ENCODE results near the gene PRUNE2. TPM values are rescaled to one million over a fixed set of nuclear protein-coding genes. Genes with fewer than 3 reads are reported as not detected.

PRUNE2 gene
- total RNA-seq, 6 experiments from 2014 or later: 1.4 to 3.3 (median 2.1) TPM

DNA sequence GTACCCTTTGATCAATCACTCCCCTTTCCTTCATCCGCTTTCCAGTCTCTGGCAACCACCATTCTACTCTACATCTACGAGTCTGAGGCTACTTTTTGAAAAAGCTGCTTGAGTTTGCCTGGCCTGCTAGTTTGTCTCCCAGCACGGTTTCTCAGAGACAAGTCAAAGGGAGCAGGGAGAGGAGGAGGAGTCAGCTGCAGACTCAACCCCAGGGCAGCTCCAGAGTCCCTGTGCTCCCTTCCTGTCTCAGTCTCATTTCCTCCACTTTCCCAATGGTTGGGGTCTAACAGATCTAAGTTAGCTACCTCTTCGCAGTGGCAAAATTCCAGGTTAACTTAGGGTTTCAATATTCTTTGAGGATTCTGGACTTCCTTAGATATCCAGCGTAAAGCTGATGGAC is 221.7 kb downstream of the PRUNE2 start:
- no peak overlapping the region for H3K27ac ChIP-seq
- H3K27me3 ChIP-seq: no peaks in the 10 kb centered on the region
- H3K4me3 ChIP-seq: no peak overlapping the region
- DNase-seq (no peak), ATAC-seq (peak in 2 of 4 donors; percentile 23 to 45)
- no peaks in the 10 kb centered on the region for H3K4me1 ChIP-seq
- intact Hi-C loops (cut with DNase I): no loop called here
- H3K9me3 ChIP-seq: no peaks in the 10 kb centered on the region
- WGBS (ENCODE audit: insufficient coverage, low coverage, low lambda C conversion rate, missing lambda C conversion rate): 45% methylated on average over 4 of the region's 5 CpGs
- TF ChIP-seq, protein P1, sequence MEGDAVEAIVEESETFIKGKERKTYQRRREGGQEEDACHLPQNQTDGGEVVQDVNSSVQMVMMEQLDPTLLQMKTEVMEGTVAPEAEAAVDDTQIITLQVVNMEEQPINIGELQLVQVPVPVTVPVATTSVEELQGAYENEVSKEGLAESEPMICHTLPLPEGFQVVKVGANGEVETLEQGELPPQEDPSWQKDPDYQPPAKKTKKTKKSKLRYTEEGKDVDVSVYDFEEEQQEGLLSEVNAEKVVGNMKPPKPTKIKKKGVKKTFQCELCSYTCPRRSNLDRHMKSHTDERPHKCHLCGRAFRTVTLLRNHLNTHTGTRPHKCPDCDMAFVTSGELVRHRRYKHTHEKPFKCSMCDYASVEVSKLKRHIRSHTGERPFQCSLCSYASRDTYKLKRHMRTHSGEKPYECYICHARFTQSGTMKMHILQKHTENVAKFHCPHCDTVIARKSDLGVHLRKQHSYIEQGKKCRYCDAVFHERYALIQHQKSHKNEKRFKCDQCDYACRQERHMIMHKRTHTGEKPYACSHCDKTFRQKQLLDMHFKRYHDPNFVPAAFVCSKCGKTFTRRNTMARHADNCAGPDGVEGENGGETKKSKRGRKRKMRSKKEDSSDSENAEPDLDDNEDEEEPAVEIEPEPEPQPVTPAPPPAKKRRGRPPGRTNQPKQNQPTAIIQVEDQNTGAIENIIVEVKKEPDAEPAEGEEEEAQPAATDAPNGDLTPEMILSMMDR (IDR thresholded peaks at IDR 0.05): no peak
- TF ChIP-seq POLR2A (IDR thresholded peaks at IDR 0.05): no peak
- no peaks in the 10 kb centered on the region for H3K36me3 ChIP-seq

DNA sequence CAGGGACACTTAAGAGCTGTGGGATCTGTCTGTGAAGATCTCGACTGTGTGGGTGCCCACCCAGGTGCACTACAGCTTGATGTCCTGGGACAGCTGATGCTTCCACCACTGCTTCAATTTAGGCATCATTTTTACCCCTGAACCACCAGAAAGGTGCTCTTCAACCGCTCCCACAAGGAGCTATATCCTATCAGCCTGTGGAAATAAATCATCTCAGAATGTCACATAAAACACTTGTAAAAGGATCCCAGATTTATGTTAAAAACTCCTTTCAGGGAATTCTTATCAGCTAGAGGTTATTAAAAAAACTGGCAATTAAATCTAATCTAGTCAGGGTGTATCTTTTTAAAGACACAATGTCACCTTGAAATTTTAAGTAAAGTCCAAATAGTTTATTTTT is 224.4 kb downstream of the PRUNE2 start:
- ATAC-seq: no peak
- H3K36me3 ChIP-seq: no peaks in the 10 kb centered on the region
- TF ChIP-seq, protein P1 (IDR thresholded peaks at IDR 0.05): no peak
- TF ChIP-seq POLR2A (IDR thresholded peaks at IDR 0.05): no peak
- H3K4me1 ChIP-seq: no peaks in the 10 kb centered on the region
- 69% methylated on average over 2 of the region's 2 CpGs for WGBS (ENCODE audit: insufficient coverage, low coverage, low lambda C conversion rate, missing lambda C conversion rate)
- H3K27me3 ChIP-seq: no peaks in the 10 kb centered on the region
- DNase-seq: no peak
- H3K27ac ChIP-seq: no peak overlapping the region
- intact Hi-C loops (cut with DNase I): no loop called here
- H3K9me3 ChIP-seq: no peaks in the 10 kb centered on the region
- H3K4me3 ChIP-seq: no peak overlapping the region

DNA sequence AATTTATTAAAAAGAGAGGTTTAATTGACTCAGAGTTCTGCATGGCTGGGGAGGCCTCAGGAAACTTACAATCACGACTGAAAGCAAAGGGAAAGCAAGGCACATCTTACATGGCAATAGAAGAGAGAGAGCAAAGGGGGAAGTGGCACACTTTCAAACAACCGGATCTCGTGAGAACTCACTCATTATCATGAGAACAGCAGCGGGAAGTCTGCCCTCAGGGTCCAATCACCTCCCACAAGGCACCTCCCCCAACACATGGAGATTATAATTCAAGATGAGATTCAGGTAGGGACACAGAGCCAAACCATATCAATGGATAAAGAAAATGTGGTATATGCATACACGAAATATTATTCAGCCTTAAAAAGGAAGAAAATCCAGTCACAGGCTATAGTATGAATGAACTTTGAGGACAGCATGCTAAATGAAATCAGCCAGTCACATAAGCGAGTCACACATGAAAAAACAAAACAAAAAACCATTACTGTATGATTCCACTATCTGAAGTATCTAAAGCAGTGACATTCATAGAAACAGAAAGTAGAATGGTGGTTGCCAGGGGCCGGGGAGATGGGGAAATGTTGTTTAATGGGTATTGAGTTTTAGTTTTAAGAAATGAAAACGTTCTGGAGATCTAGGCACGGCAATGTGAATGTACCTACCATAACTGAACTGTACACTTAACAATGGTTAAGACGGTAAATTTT is 225.0 kb downstream of the PRUNE2 start:
- no peak overlapping the region for H3K4me3 ChIP-seq
- ATAC-seq (no peak), DNase-seq (no peak)
- H3K9me3 ChIP-seq: no peaks in the 10 kb centered on the region
- no peak overlapping the region for H3K27ac ChIP-seq
- H3K4me1 ChIP-seq: no peaks in the 10 kb centered on the region
- no peaks in the 10 kb centered on the region for H3K27me3 ChIP-seq
- TF ChIP-seq, protein P1 (IDR thresholded peaks at IDR 0.05): no peak
- TF ChIP-seq POLR2A (IDR thresholded peaks at IDR 0.05): no peak
- 72% methylated on average over 8 of the region's 10 CpGs for whole genome bisulfite sequencing (ENCODE audit: insufficient coverage, low coverage, low lambda C conversion rate, missing lambda C conversion rate)
- intact Hi-C loops (cut with DNase I): no loop called here
- H3K36me3 ChIP-seq: no peaks in the 10 kb centered on the region

DNA sequence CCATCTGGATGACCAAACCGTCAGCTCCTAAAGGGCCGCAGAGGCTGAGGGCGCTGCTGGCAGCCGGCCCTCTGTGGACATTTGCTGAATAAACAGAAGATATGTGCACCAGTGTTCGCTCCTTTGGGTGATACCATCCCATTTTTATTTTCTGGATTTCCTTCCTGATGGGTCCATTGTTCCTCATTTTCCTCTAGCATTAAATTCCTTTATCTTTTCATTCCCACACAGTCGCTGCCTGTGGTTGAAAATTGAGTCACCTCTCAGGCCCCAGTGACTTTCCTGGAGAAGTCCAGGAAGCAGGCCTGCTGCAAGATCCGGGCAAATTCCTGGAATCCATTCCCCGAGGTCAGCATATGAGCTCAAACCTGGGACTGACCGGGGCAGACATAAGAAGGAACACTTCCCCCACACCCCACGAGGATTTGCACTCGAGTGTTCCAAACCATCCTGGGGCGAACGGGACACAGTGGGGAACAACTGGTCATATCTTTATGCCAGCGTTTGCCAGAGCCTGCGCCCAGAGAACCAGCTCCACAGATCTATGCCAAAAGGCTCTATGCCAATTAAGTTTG is 228.3 kb downstream of the PRUNE2 start:
- Histone ChIP-seq H3K27ac (no peak overlapping the region), H3K4me1 (no peaks in the 10 kb centered on the region), H3K4me3 (no peak overlapping the region), H3K36me3 (no peaks in the 10 kb centered on the region), H3K27me3 (no peaks in the 10 kb centered on the region), H3K9me3 (no peaks in the 10 kb centered on the region)
- DNase-seq (no peak), ATAC-seq (peak; percentile 73 to 93 (median 79))
- TF ChIP-seq, protein P1 (IDR thresholded peaks at IDR 0.05): no peak
- TF ChIP-seq POLR2A (IDR thresholded peaks at IDR 0.05): no peak
- intact Hi-C loops (cut with DNase I): no loop called here
- 42% methylated on average over 14 of the region's 15 CpGs for WGBS (ENCODE audit: insufficient coverage, low coverage, low lambda C conversion rate, missing lambda C conversion rate)
